ENCODE measurements around the gene SERF1A.
"Not testable (repeated sequence)": the region's sequence is repeated elsewhere in the genome, so short reads cannot be mapped to it uniquely, and the experiment has no call there.

GRCh38 chr5:70900533-70901271 is at the start of gene SERF1A:
- not testable (repeated sequence) for TF ChIP-seq POLR2A, CTCF (IDR thresholded peaks at IDR 0.05)
